Caco-2 (cell line): ENCODE measurements around the gene RPL6. TPM values are rescaled to one million over a fixed set of nuclear protein-coding genes. Genes with fewer than 3 reads are reported as not detected.

Source experiments
- BruUV-seq: library from RNA; stranded (reverse); fragments of 400-500 nt; replicated peaks from 2 replicates; lab custom pipeline; 2021; lab: Mats Ljungman, UMichigan
- CTCF ChIA-PET: fragments of 300-600 bp; sonication (Branson Sonifier 250); formaldehyde crosslinking; loops from one replicate; lab custom pipeline; 2022; ENCODE audit warnings: antibody characterized with exemption; lab: Charles Lee
- POLR2A ChIA-PET: fragments of 300-600 bp; sonication (Branson Sonifier 250); formaldehyde crosslinking; loops from one replicate; lab custom pipeline; 2022; ENCODE audit warnings: antibody characterized with exemption; lab: Charles Lee
- DNase-seq, 2 experiments: peaks; one replicate each; pipeline versions ENCODE4 v3.0.0 to v3.0.0-alpha.2; 2020 to 2022
- H3K27me3 ChIP-seq: replicated peaks from 2 replicates; pipeline ENCODE4 v1.6.0; 2011; ENCODE audit warnings: low read length; ENCODE audit not compliant: control insufficient read depth, insufficient read depth
- H3K36me3 ChIP-seq: 2 replicates; pipeline ENCODE4 v1.5.1; 2011; ENCODE audit warnings: low read length; ENCODE audit not compliant: control insufficient read depth, insufficient read depth
- H3K4me1 ChIP-seq: fragments of 250-450 bp; sonication (Bioruptor Pico); 2 replicates; pipeline ENCODE4 v1.5.1; 2020; ENCODE audit warnings: mild to moderate bottlenecking
- H3K4me3 ChIP-seq: 2 replicates; pipeline ENCODE4 v1.5.1; 2011; ENCODE audit warnings: low read depth, mild to moderate bottlenecking, control low read depth, low read length
- H3K9me3 ChIP-seq: fragments of 250-450 bp; sonication (Bioruptor Pico); 2 replicates; pipeline ENCODE4 v1.5.1; 2020; ENCODE audit warnings: mild to moderate bottlenecking, moderate library complexity
- H3K27ac Mint-ChIP-seq: one replicate; pipeline ENCODE4 v1.8.0; 2022; ENCODE audit warnings: mixed read lengths; ENCODE audit not compliant: unreplicated experiment
- H3K27me3 Mint-ChIP-seq: one replicate; pipeline ENCODE4 v1.8.0; 2022; ENCODE audit warnings: mixed read lengths; ENCODE audit not compliant: insufficient read depth, unreplicated experiment
- H3K36me3 Mint-ChIP-seq: one replicate; pipeline ENCODE4 v1.8.0; 2022; ENCODE audit warnings: mild to moderate bottlenecking, mixed read lengths; ENCODE audit not compliant: insufficient read depth, unreplicated experiment
- H3K4me1 Mint-ChIP-seq: one replicate; pipeline ENCODE4 v1.8.0; 2022; ENCODE audit warnings: low read depth, mixed read lengths; ENCODE audit not compliant: unreplicated experiment
- H3K4me3 Mint-ChIP-seq: one replicate; pipeline ENCODE4 v1.8.0; 2022; ENCODE audit warnings: mild to moderate bottlenecking, moderate library complexity, mixed read lengths; ENCODE audit not compliant: unreplicated experiment
- H3K9me3 Mint-ChIP-seq: one replicate; pipeline ENCODE4 v1.8.0; 2022; ENCODE audit warnings: mixed read lengths; ENCODE audit not compliant: unreplicated experiment
- intact Hi-C: fragments of 100-400 bp; cut with micrococcal nuclease; formaldehyde crosslinking; loops from one replicate; pipeline ENCODE4 v1.10.0; 2022; ENCODE audit not compliant: unreplicated experiment
- total RNA-seq: library from RNA; stranded (reverse); gene quantifications from 2 replicates; pipeline ENCODE4 v1.2.3, GENCODE V29; 2022
- TF ChIP-seq, protein P1 (sequence below), 2 experiments: fragments of 200-600 bp in 1 of 2; IDR thresholded peaks; 1 replicate in 1 of 2; 2 replicates in 1 of 2; pipeline versions ENCODE4 v1.5.1 to v1.8.0; 2011 to 2022; ENCODE audit warnings: antibody characterized with exemption in 1 of 2, control low read depth in 1 of 2, inconsistent platforms in 1 of 2, low read depth in 1 of 2, low read length in 1 of 2, mild to moderate bottlenecking in 1 of 2, moderate library complexity in 1 of 2; ENCODE audit not compliant: insufficient read depth in 1 of 2, severe bottlenecking in 1 of 2, unreplicated experiment in 1 of 2

RPL6 gene
- total RNA-seq, 1 experiment from 2014 or later = 1,460 TPM

DNA sequence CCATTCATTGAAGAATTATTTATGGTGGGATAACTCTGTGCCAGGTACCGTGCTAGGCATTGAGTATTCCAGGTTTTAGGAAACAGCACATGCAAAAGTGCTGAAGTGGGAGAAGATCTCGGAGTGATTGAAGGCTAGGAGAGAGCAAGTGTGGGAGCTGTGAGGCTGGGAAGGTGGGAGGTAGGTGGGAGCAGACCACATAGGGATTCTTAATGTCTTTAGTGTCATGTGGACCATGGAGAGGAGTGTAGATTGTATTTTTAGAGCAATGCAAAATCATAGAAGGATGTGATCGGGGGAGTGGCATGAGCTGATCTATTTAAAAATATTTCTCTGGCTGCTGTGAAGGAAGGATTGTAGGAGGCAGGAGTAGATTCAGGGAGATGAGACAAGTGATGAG lies 14.7 kb upstream of the RPL6 start:
- Histone ChIP-seq H3K9me3 (no peaks in the 10 kb centered on the region), H3K4me3 (no peak overlapping the region), H3K36me3 (no peaks in the 10 kb centered on the region), H3K27me3 (no peaks in the 10 kb centered on the region), H3K4me1 (peaks cover 8% of the 10 kb centered on the region)
- TF ChIP-seq, protein P1, sequence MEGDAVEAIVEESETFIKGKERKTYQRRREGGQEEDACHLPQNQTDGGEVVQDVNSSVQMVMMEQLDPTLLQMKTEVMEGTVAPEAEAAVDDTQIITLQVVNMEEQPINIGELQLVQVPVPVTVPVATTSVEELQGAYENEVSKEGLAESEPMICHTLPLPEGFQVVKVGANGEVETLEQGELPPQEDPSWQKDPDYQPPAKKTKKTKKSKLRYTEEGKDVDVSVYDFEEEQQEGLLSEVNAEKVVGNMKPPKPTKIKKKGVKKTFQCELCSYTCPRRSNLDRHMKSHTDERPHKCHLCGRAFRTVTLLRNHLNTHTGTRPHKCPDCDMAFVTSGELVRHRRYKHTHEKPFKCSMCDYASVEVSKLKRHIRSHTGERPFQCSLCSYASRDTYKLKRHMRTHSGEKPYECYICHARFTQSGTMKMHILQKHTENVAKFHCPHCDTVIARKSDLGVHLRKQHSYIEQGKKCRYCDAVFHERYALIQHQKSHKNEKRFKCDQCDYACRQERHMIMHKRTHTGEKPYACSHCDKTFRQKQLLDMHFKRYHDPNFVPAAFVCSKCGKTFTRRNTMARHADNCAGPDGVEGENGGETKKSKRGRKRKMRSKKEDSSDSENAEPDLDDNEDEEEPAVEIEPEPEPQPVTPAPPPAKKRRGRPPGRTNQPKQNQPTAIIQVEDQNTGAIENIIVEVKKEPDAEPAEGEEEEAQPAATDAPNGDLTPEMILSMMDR (IDR thresholded peaks at IDR 0.05; ENCODE audit: insufficient read depth in 1 of 2, low read depth in 1 of 2, low read length in 1 of 2, severe bottlenecking in 1 of 2, unreplicated experiment in 1 of 2) = no peak
- ChIA-PET CTCF (no interaction called here), POLR2A (no interaction called here)
- no peak for DNase-seq
- BruUV-seq = no TSS peak
- Mint-ChIP-seq H3K4me1 (no peaks in the 10 kb centered on the region), H3K9me3 (no peaks in the 10 kb centered on the region), H3K27ac (no peak overlapping the region), H3K4me3 (no peak overlapping the region), H3K27me3 (no peaks in the 10 kb centered on the region), H3K36me3 (peaks cover 39% of the 10 kb centered on the region)
- intact Hi-C loops = no loop called here

GRCh38 chr12:112422531-112422930 lies 13.1 kb upstream of the RPL6 start:
- no peak overlapping the region for H3K4me3 ChIP-seq
- H3K4me1 ChIP-seq = peaks cover 8% of the 10 kb centered on the region
- ChIA-PET POLR2A (no interaction called here), CTCF (no interaction called here)
- H3K36me3 ChIP-seq = no peaks in the 10 kb centered on the region
- Mint-ChIP-seq H3K4me3 (no peak overlapping the region), H3K27me3 (no peaks in the 10 kb centered on the region), H3K36me3 (peaks cover 43% of the 10 kb centered on the region), H3K9me3 (no peaks in the 10 kb centered on the region), H3K4me1 (no peaks in the 10 kb centered on the region), H3K27ac (no peak overlapping the region)
- no peak for DNase-seq
- no TSS peak for BruUV-seq
- H3K9me3 ChIP-seq = no peaks in the 10 kb centered on the region
- no peaks in the 10 kb centered on the region for H3K27me3 ChIP-seq
- intact Hi-C loops = no loop called here
- TF ChIP-seq, protein P1 (IDR thresholded peaks at IDR 0.05; ENCODE audit: insufficient read depth in 1 of 2, low read depth in 1 of 2, low read length in 1 of 2, severe bottlenecking in 1 of 2, unreplicated experiment in 1 of 2) = no peak

- POLR2A ChIA-PET = no interaction called here
- H3K4me1 ChIP-seq = peaks cover 8% of the 10 kb centered on the region
Measured at GRCh38 chr12:112421363-112421762, 12.0 kb upstream of the RPL6 start.

More at GRCh38 chr12:112421363-112421762, 12.0 kb upstream of the RPL6 start:
- no peak for DNase-seq
- Histone ChIP-seq H3K36me3 (no peaks in the 10 kb centered on the region), H3K4me3 (no peak overlapping the region), H3K27me3 (no peaks in the 10 kb centered on the region), H3K9me3 (no peaks in the 10 kb centered on the region)
- intact Hi-C loops = no loop called here
- TF ChIP-seq, protein P1 (IDR thresholded peaks at IDR 0.05; ENCODE audit: insufficient read depth in 1 of 2, low read depth in 1 of 2, low read length in 1 of 2, severe bottlenecking in 1 of 2, unreplicated experiment in 1 of 2) = no peak
- H3K36me3 Mint-ChIP-seq = peaks cover 36% of the 10 kb centered on the region
- H3K27ac Mint-ChIP-seq = no peak overlapping the region
- H3K4me3 Mint-ChIP-seq = no peak overlapping the region
- H3K4me1 Mint-ChIP-seq = no peaks in the 10 kb centered on the region
- BruUV-seq = no TSS peak
- no peaks in the 10 kb centered on the region for H3K27me3 Mint-ChIP-seq
- no peaks in the 10 kb centered on the region for H3K9me3 Mint-ChIP-seq
- CTCF ChIA-PET = no interaction called here
